Duodenal mucosa (tissue), 2 donors: ENCODE measurements around the gene ANKRD10.
A peak's percentile ranks its signal among the peaks of the same experiment; 100 is the strongest.

Experiments used
- H3K27ac ChIP-seq: one replicate; pipeline ENCODE4 v1.7.0; 2013; ENCODE audit warnings: low read depth, low read length
- H3K27me3 ChIP-seq, 2 donors: one replicate each; pipeline ENCODE4 v1.7.0; 2013; ENCODE audit warnings: low read length in 2 of 2, control low read depth in 1 of 2; ENCODE audit not compliant: insufficient read depth in 2 of 2, control insufficient read depth in 1 of 2
- H3K36me3 ChIP-seq, 2 donors: one replicate each; pipeline ENCODE4 v1.7.0; 2013; ENCODE audit warnings: low read length in 2 of 2, control low read depth in 1 of 2; ENCODE audit not compliant: insufficient read depth in 2 of 2, control insufficient read depth in 1 of 2
- H3K4me1 ChIP-seq, 2 donors: one replicate each; pipeline ENCODE4 v1.7.0; 2013; ENCODE audit warnings: low read length in 2 of 2, control low read depth in 1 of 2; ENCODE audit not compliant: insufficient read depth in 2 of 2, control insufficient read depth in 1 of 2
- H3K4me3 ChIP-seq, 2 donors: one replicate each; pipeline ENCODE4 v1.7.0; 2013; ENCODE audit warnings: low read length in 2 of 2, low read depth in 1 of 2
- H3K9ac ChIP-seq, 2 donors: one replicate each; pipeline ENCODE4 v1.7.0; 2013; ENCODE audit warnings: low read length in 2 of 2, low read depth in 1 of 2
- H3K9me3 ChIP-seq, 2 donors: one replicate each; pipeline ENCODE4 v1.7.0; 2013; ENCODE audit warnings: low read length in 2 of 2, control low read depth in 1 of 2; ENCODE audit not compliant: control insufficient read depth in 1 of 2

Gene ANKRD10

GRCh38 chr13:110914331-110915056, 375 bp downstream of the ANKRD10 start:
- Histone ChIP-seq H3K36me3 (peaks cover 1 to 9% of the 10 kb centered on the region in 2 donors), H3K4me1 (peaks cover 31 to 34% of the 10 kb centered on the region in 2 donors), H3K9ac (peak overlapping the region; percentile 88 to 96), H3K27ac (peak overlapping the region; percentile 99), H3K9me3 (no peaks in the 10 kb centered on the region), H3K4me3 (peak overlapping the region; percentile 81 to 95), H3K27me3 (no peaks in the 10 kb centered on the region)

DNA sequence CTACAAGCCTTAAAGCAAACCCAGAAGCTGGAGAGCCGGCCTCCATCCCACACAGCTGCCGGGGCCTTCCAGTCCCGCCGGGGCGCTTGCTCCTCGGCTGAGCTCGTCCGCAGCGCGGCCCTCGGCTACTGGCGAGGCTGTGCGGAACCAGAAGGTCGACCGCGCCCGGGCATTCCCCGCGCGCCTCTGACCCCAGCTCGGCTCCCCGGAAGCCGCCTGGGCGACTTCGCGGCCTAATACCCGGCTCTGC, 863 bp downstream of the ANKRD10 start:
- Histone ChIP-seq H3K9ac (peak overlapping the region; percentile 88 to 96), H3K27me3 (no peaks in the 10 kb centered on the region), H3K27ac (peak overlapping the region; percentile 99), H3K4me3 (peak overlapping the region; percentile 81 to 95), H3K9me3 (no peaks in the 10 kb centered on the region), H3K4me1 (peaks cover 36 to 39% of the 10 kb centered on the region in 2 donors), H3K36me3 (peaks cover 3 to 13% of the 10 kb centered on the region in 2 donors)

DNA sequence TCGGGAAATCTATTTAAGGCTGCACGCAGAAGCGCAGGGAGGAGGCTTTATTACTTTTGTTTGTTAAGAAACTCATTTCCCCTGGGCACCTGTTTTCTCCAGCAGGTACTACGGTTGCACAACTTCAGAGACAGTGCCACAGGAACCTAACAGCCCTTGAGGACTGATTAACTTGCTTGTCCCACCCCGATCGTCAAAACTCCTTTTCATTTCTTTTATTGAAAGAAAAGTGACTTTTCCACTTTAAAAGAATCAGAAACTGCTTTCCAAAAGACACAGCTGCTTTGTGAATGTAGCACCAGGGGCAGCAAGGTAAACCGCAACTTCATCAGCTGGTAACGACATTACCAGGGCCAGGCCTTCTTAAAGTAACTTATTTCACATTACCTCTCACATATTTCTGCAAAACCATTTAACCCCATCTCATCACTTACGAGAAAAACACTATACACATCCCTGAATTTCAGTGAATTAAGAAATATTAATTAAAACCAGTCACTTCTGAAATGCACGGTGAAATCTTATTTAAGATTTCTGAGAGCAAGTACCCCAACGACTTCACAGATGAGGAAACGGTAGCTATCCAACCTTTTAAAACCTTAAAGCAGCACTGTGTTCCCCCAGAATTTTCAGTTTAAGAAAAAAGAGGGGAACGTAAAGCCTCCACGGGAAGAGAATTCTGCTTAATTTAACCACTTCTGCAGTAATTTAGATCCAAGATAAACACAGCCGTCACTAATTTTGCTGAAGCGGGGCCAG, 1.4 kb downstream of the ANKRD10 start:
- Histone ChIP-seq H3K27me3 (no peaks in the 10 kb centered on the region), H3K4me3 (peak overlapping the region; percentile 81 to 95), H3K9me3 (no peaks in the 10 kb centered on the region), H3K36me3 (peaks cover 3 to 13% of the 10 kb centered on the region in 2 donors), H3K9ac (peak overlapping the region; percentile 88 to 96), H3K27ac (peak overlapping the region; percentile 99), H3K4me1 (peaks cover 41 to 43% of the 10 kb centered on the region in 2 donors)

DNA sequence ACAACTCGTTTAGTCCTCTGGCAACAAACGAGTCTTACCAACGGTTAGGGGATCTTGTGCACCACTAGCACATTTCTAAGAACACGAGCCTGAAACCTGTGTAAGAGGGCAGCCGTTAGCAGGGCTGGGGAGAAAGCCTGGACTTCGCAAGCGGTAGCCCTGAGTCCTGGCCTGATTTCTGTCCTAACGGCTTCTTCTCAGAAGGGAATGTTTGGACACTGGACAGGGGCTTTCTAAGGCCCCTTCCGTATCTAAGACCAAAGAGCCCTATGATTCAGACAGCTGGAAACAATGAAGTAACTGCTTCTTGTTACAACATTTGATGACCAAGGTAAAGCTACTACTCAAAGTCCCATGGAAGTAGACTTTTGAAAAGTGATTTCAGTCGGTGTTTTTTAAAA, 2.2 kb downstream of the ANKRD10 start:
- H3K27me3 ChIP-seq: no peaks in the 10 kb centered on the region
- H3K4me3 ChIP-seq: peak overlapping the region; percentile 81 to 95
- H3K27ac ChIP-seq: peak overlapping the region; percentile 36
- peaks cover 3 to 13% of the 10 kb centered on the region in 2 donors for H3K36me3 ChIP-seq
- peak overlapping the region; percentile 88 to 96 for H3K9ac ChIP-seq
- H3K4me1 ChIP-seq: peaks cover 49 to 52% of the 10 kb centered on the region in 2 donors
- H3K9me3 ChIP-seq: no peaks in the 10 kb centered on the region

GRCh38 chr13:110911880-110912279, 3.0 kb downstream of the ANKRD10 start:
- peaks cover 53 to 55% of the 10 kb centered on the region in 2 donors for H3K4me1 ChIP-seq
- H3K9me3 ChIP-seq: no peaks in the 10 kb centered on the region
- no peaks in the 10 kb centered on the region for H3K27me3 ChIP-seq
- peak overlapping the region; percentile 41 for H3K27ac ChIP-seq
- peak overlapping the region; percentile 81 to 95 for H3K4me3 ChIP-seq
- peak overlapping the region; percentile 26 to 88 for H3K9ac ChIP-seq
- H3K36me3 ChIP-seq: peaks cover 4 to 13% of the 10 kb centered on the region in 2 donors

DNA sequence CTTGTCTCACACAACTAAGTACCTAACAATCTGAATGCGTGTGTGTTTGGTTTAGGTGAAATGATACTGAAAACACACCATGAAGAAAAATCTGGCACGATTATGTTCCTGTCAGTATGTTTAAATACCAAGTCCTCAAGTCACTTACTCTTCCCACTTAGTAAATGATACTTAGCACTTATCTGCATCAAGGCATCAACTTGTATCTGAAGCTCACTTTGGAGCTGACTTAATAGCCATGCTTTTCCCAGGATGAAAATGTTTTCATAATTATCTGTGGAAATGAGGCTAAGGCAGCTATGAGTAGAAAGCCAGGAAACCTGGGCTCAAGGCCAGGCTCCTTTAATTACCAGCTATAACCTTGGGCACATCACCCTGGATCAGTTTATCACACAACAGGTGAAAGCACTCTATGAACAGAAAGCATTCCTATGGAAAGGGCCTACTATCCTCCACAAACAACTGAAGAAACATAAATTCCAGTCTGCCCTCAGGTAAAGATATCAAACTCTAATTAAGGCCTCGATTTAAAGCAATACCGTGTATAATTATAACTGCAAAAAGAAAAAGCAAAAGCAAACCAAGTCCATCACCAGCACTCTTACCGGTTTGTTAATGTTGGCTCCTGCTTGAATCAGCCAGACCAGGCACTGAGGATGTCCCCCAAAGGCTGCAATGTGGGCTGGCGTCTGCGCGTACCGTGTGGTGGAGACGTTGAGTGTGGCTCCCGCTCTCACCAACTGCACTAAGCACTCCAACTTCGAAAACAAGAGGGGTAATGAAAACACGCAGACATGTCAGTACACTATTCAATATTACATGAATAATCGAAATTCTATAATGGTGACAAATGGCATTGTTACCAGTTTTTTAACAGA, 4.6 kb downstream of the ANKRD10 start:
- Histone ChIP-seq H3K9ac (no peak overlapping the region), H3K27me3 (no peaks in the 10 kb centered on the region), H3K36me3 (peaks cover 11 to 25% of the 10 kb centered on the region in 2 donors), H3K4me1 (peaks cover 48 to 58% of the 10 kb centered on the region in 2 donors), H3K27ac (no peak overlapping the region), H3K4me3 (peak overlapping the region; percentile 10 to 21), H3K9me3 (no peaks in the 10 kb centered on the region)

GRCh38 chr13:110907951-110908898, 6.6 kb downstream of the ANKRD10 start:
- no peak overlapping the region for H3K4me3 ChIP-seq
- no peaks in the 10 kb centered on the region for H3K27me3 ChIP-seq
- peaks cover 48 to 58% of the 10 kb centered on the region in 2 donors for H3K4me1 ChIP-seq
- peaks cover 15 to 41% of the 10 kb centered on the region in 2 donors for H3K36me3 ChIP-seq
- peak overlapping the region in 1 of 2 donors; percentile 16 for H3K9ac ChIP-seq
- H3K27ac ChIP-seq: no peak overlapping the region
- no peaks in the 10 kb centered on the region for H3K9me3 ChIP-seq

GRCh38 chr13:110907301-110907700, 7.6 kb downstream of the ANKRD10 start:
- peaks cover 40 to 50% of the 10 kb centered on the region in 2 donors for H3K4me1 ChIP-seq
- no peak overlapping the region for H3K27ac ChIP-seq
- H3K4me3 ChIP-seq: no peak overlapping the region
- peaks cover 15 to 44% of the 10 kb centered on the region in 2 donors for H3K36me3 ChIP-seq
- H3K9me3 ChIP-seq: no peaks in the 10 kb centered on the region
- no peaks in the 10 kb centered on the region for H3K27me3 ChIP-seq
- H3K9ac ChIP-seq: peak overlapping the region in 1 of 2 donors; percentile 16

- peaks cover 18 to 37% of the 10 kb centered on the region in 2 donors for H3K36me3 ChIP-seq
- no peaks in the 10 kb centered on the region for H3K9me3 ChIP-seq
- H3K27me3 ChIP-seq: no peaks in the 10 kb centered on the region
- no peak overlapping the region for H3K4me3 ChIP-seq
- H3K27ac ChIP-seq: no peak overlapping the region
- H3K4me1 ChIP-seq: peaks cover 20 to 30% of the 10 kb centered on the region in 2 donors
- no peak overlapping the region for H3K9ac ChIP-seq
These were observed 10.1 kb downstream of the ANKRD10 start for GRCh38 chr13:110904748-110905147.
